ENCODE results near the gene TARS3.

DNA sequence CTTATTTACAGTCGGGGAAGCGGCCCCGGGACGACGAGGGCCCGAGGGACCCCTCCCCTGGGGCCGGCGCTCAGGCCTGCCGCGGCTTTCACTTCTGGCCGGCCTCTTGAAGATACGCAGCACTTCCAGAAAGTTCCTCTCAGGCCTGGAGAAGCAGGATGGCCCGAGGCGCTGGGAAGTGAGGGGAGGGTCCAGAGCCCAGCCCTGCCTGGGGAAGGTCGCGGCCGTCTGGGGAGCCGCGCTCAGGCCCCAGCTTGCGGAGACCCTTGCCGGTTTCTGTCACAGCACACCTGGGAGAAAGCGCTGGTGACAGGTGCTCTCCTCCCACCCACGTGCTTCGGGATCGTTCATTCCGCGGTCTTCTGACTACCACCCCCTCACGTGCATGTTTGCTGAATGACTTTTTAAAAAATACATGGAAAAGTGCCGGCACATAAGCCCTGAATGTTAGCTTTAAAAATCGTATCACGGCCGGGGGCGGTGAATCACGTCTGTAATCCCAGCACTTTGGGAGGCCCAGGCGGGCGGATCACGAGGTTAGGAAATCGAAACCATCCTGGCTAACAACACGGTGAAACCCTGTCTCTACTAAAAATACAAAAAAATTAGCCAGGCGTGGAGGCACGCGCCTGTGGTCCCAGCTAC is 71.4 kb downstream of the TARS3 start:
- no peak for TF ChIP-seq GABPA (IDR thresholded peaks at IDR 0.05; ENCODE audit: low read depth)
- TF ChIP-seq, protein P1, sequence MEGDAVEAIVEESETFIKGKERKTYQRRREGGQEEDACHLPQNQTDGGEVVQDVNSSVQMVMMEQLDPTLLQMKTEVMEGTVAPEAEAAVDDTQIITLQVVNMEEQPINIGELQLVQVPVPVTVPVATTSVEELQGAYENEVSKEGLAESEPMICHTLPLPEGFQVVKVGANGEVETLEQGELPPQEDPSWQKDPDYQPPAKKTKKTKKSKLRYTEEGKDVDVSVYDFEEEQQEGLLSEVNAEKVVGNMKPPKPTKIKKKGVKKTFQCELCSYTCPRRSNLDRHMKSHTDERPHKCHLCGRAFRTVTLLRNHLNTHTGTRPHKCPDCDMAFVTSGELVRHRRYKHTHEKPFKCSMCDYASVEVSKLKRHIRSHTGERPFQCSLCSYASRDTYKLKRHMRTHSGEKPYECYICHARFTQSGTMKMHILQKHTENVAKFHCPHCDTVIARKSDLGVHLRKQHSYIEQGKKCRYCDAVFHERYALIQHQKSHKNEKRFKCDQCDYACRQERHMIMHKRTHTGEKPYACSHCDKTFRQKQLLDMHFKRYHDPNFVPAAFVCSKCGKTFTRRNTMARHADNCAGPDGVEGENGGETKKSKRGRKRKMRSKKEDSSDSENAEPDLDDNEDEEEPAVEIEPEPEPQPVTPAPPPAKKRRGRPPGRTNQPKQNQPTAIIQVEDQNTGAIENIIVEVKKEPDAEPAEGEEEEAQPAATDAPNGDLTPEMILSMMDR (IDR thresholded peaks at IDR 0.05; ENCODE audit: insufficient read depth, low read length), result no peak
- TF ChIP-seq SPI1 (IDR thresholded peaks at IDR 0.05; ENCODE audit: borderline replicate concordance, low read depth), result no peak
- TF ChIP-seq POLR2AphosphoS5 (IDR thresholded peaks at IDR 0.05; ENCODE audit: low read depth), result no peak

All from HL-60 (cell line).